H1 (cell line): Measurements from ENCODE around the gene MCM3. TPM values are rescaled to one million over a fixed set of nuclear protein-coding genes. Genes with fewer than 3 reads are reported as not detected.

ENCODE experiments used
- CHD7 ChIP-seq: fragments of 300-600 bp; sonication (generic); IDR thresholded peaks from 2 replicates; pipeline ENCODE4 v1.7.1; 2012; ENCODE audit warnings: low read length, moderate library complexity, mild to moderate bottlenecking, inconsistent platforms; ENCODE audit not compliant: insufficient replicate concordance
- polyA plus RNA-seq, 7 experiments: library from polyadenylated mRNA; depleted of rRNA in 3 of 7; stranded (reverse) in 5 of 7; unstranded in 2 of 7; fragments of >200 nt in 5 of 7; fragments of 200-250 nt in 2 of 7; gene quantifications; 1 replicate in 5 of 7; 2 replicates in 1 of 7; 4 replicates in 1 of 7; pipeline versions ENCODE4 v1.2.1 to v1.2.3, GENCODE V29; 2011 to 2013; ENCODE audit warnings: missing spikeins in 2 of 7, mixed read lengths in 2 of 7
- total RNA-seq: library from RNA; stranded (reverse); fragmentation: NEBNext Ultra II Directional; extraction: Animal tissue kit (Norgen Biotek cat#: 25700); gene quantifications from 2 replicates; pipeline ENCODE4 v1.2.1, GENCODE V29; 2021

Gene MCM3
- total and polyA plus RNA-seq, 2 of the 8 experiments (the other 6 are each of a cell fraction or from before 2014, with no cell fraction given), result 275 to 293 TPM

DNA sequence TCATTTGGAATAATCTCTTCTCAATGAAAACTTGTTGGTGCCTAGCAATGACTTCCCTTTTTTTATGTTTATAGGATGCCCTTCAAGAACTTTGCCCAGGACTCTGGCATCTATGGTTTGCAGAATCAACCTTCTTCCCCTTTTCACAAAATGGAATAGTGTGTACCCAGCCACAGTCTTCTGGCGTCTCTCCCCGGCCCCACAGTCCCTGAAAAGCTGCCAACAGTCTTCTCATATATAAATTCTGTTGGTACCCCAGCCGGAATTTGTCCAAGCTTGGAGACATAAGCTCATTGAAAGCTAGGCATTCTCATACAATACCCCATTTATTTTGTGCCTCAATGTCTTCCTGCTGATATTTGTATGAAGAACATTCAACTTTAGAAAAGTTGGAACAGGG is 26.4 kb upstream of the MCM3 start (continued):
- TF ChIP-seq CHD7, result no peak
- TF ChIP-seq, all 59 proteins: peak for 0
